Spleen (tissue), 13 donors: ENCODE measurements around the gene CSNK1A1. TPM values are rescaled to one million over a fixed set of nuclear protein-coding genes. Genes with fewer than 3 reads are reported as not detected.
"Not testable (repeated sequence)": the region's sequence is repeated elsewhere in the genome, so short reads cannot be mapped to it uniquely, and the experiment has no call there.

Source experiments
- DNase-seq: peaks from one replicate; pipeline ENCODE4 v3.0.0-alpha.2; 2020
- H3K27ac ChIP-seq, 8 donors: fragments of 200-600 bp; sonication (generic) in 7 of 8; 1 replicate in 4 of 8; 2 replicates in 4 of 8; pipeline versions ENCODE4 v1.5.0 to v1.8.0; 2016 to 2021; ENCODE audit warnings: inconsistent platforms in 4 of 8, mild to moderate bottlenecking in 4 of 8, moderate library complexity in 1 of 8
- H3K27me3 ChIP-seq, 7 donors: fragments of 200-600 bp; sonication (generic) in 6 of 7; replicated peaks in 1 of 7; 1 replicate in 4 of 7; 2 replicates in 3 of 7; pipeline versions ENCODE4 v1.5.0 to v1.8.0; 2016 to 2021; ENCODE audit warnings: inconsistent platforms in 3 of 7, mild to moderate bottlenecking in 1 of 7
- H3K36me3 ChIP-seq, 6 donors: fragments of 200-600 bp; sonication (generic) in 5 of 6; 1 replicate in 4 of 6; 2 replicates in 2 of 6; pipeline versions ENCODE4 v1.5.0 to v1.8.0; 2016 to 2021; ENCODE audit warnings: inconsistent platforms in 2 of 6
- H3K4me1 ChIP-seq, 6 donors: fragments of 200-600 bp; sonication (generic) in 5 of 6; 1 replicate in 3 of 6; 2 replicates in 3 of 6; pipeline versions ENCODE4 v1.5.0 to v1.8.0; 2016 to 2021; ENCODE audit warnings: inconsistent platforms in 3 of 6
- H3K4me3 ChIP-seq, 8 donors: fragments of 200-600 bp; sonication (generic) in 7 of 8; 1 replicate in 4 of 8; 2 replicates in 4 of 8; pipeline versions ENCODE4 v1.5.0 to v1.8.0; 2016 to 2021; ENCODE audit warnings: inconsistent platforms in 4 of 8, mild to moderate bottlenecking in 4 of 8, moderate library complexity in 2 of 8
- H3K9me3 ChIP-seq, 8 donors: fragments of 200-600 bp; sonication (generic) in 7 of 8; 1 replicate in 4 of 8; 2 replicates in 4 of 8; pipeline versions ENCODE4 v1.5.0 to v1.8.0; 2016 to 2021; ENCODE audit warnings: inconsistent platforms in 4 of 8
- POLR2A ChIP-seq, 3 donors: fragments of 450-650 bp; IDR thresholded peaks; one replicate each; pipeline ENCODE4 v1.5.1; 2017; ENCODE audit warnings: antibody characterized with exemption in 3 of 3, mild to moderate bottlenecking in 1 of 3
- POLR2AphosphoS5 ChIP-seq, 3 donors: sonication (generic); formaldehyde crosslinking; IDR thresholded peaks; one replicate each; pipeline ENCODE4 v1.5.1; 2017; ENCODE audit warnings: antibody characterized with exemption in 3 of 3
- WGBS, 5 donors: extraction: QIAGEN DNeasy Blood & Tissue Kit in 3 of 5; methylation state at CpG; one replicate each; pipeline versions ENCODE4 v1.1.5 to v1.1.7; 2013 to 2018; 5-methylcytosine and 5-hydroxymethylcytosine counted together
- intact Hi-C: fragments of 100-400 bp; cut with DNase I; formaldehyde crosslinking; loops from one replicate; pipeline ENCODE4 v1.15.0; 2023; ENCODE audit warnings: low total_unique reads
- long read RNA-seq, 2 donors: transcript quantifications; one replicate each; lab custom pipeline, GENCODE V29; 2026
- polyA plus RNA-seq, 3 donors: library from polyadenylated mRNA; stranded (reverse); fragments of 200-250 nt; gene quantifications; one replicate each; pipeline ENCODE4 v1.2.1, GENCODE V29; 2013
- total RNA-seq, 7 donors: library from RNA; depleted of rRNA in 3 of 7; stranded (reverse); fragments of >200 nt in 3 of 7; fragmentation: NEBNext Ultra II Directional in 4 of 7; extraction: Animal tissue kit (Norgen Biotek cat#: 25700) in 4 of 7; gene quantifications; one replicate each; pipeline versions ENCODE4 v1.1.0 to v1.2.1, GENCODE V29; 2016 to 2021
- TF ChIP-seq, protein P1 (sequence below), 11 experiments: fragments of 200-600 bp in 7 of 11; fragments of 450-650 bp in 4 of 11; sonication (generic) in 4 of 11; IDR thresholded peaks in 8 of 11; conservative IDR thresholded peaks in 3 of 11; 1 replicate in 7 of 11; 2 replicates in 4 of 11; pipeline versions ENCODE4 v1.4.0 to v1.8.0; 2016 to 2021; ENCODE audit warnings: antibody characterized with exemption in 11 of 11, inconsistent platforms in 4 of 11, mild to moderate bottlenecking in 1 of 11
- donor health status: healthy with polysubstance abuse.
- donor health status: DM: no; HTN: no; CAD: no; lungs with moderate emphysema.
- donor health status: DM: no; HTN: no; CAD: no.
- donor health status: Bipolar disorder and iron deficiency.
- donor health status: healthy.
- donor health status: DM: no; HTN: no; CAD: no.
- donor health status: DM: yes; HTN: yes; CAD: no.

Gene CSNK1A1
- total RNA-seq: 100 to 1,000 TPM; 165 to 223 (median 196) TPM
- polyA plus RNA-seq: 10 to 100 TPM; 31.9 to 64.7 (median 43.4) TPM
- long read RNA-seq, donor 1, full-length matches to known transcripts: 32 of 62 reads
- long read RNA-seq, donor 1, partial matches to known transcripts: 30 of 62 reads
- long read RNA-seq, donor 1, other reads (novel, unspliced or antisense): 0 of 62 reads
- long read RNA-seq, donor 2, full-length matches to known transcripts: 21 of 30 reads
- long read RNA-seq, donor 2, partial matches to known transcripts: 9 of 30 reads
- long read RNA-seq, donor 2, other reads (novel, unspliced or antisense): 0 of 30 reads

DNA sequence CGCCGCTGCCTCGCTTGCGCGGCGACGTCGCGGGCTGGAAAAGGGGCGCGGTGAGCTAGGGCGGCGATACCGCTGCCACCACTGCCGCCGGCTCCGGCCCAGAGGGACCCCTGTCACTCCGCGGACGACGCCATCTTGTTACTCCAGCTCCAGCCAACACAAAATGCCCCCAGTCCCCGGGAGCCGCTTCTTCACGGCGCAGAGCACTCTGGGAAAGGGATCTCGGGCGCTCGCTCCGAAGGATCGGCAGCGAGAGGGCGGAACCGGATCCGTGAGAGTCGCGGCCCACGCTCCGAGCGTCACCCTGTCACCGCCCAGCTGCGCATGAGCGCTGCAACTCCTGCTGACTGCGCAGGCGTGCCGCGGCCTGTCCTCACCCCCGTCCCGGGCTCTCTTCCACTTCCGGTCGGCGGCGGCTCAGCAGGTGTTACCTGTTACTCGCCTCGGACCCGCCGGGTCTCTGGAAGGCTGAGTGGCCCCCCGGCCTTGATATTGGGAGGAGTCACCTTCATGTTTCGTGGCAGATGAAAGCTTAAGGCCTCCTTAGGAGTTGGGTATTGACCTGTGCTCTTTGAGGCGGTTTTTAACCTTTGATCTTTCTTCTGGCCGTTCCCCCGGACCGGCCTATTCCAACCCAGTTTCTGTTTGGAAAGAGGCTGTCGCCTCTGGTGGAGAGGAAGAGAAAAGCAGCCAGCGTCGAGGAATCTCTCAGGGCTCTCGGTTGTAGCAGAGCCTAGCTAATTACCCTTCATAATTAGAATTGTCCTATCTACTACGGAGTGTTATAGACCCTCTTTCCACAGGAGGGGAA is at the start of gene CSNK1A1:
CSNK1A1 (minus strand) TSS at position 213 of the 811 bp plus-strand sequence. CDS start 475 bp downstream, outside the sequence.
- TF ChIP-seq POLR2AphosphoS5 (IDR thresholded peaks at IDR 0.05): peak; percentile 97 to 99 (median 98)
- TF ChIP-seq POLR2A (IDR thresholded peaks at IDR 0.05): peak; percentile 60 to 75 (median 63)
- TF ChIP-seq, protein P1, sequence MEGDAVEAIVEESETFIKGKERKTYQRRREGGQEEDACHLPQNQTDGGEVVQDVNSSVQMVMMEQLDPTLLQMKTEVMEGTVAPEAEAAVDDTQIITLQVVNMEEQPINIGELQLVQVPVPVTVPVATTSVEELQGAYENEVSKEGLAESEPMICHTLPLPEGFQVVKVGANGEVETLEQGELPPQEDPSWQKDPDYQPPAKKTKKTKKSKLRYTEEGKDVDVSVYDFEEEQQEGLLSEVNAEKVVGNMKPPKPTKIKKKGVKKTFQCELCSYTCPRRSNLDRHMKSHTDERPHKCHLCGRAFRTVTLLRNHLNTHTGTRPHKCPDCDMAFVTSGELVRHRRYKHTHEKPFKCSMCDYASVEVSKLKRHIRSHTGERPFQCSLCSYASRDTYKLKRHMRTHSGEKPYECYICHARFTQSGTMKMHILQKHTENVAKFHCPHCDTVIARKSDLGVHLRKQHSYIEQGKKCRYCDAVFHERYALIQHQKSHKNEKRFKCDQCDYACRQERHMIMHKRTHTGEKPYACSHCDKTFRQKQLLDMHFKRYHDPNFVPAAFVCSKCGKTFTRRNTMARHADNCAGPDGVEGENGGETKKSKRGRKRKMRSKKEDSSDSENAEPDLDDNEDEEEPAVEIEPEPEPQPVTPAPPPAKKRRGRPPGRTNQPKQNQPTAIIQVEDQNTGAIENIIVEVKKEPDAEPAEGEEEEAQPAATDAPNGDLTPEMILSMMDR (IDR thresholded peaks at IDR 0.05 in 8 of 11, conservative IDR thresholded peaks at IDR 0.05 in 3 of 11): peak; percentile 52 to 90 (median 80)
- H3K36me3 ChIP-seq: peaks cover 0 to 34% (median 8%) of the 10 kb centered on the region in 6 donors
- peak within 1 kb of the TSS; percentile 96 to 100 (median 98) for H3K27ac ChIP-seq
- intact Hi-C loops: no loop called here
- no peaks in the 10 kb centered on the region for H3K27me3 ChIP-seq
- H3K9me3 ChIP-seq: no peaks in the 10 kb centered on the region
- peaks cover 32 to 58% (median 42%) of the 10 kb centered on the region in 6 donors for H3K4me1 ChIP-seq
- WGBS, 5 donors: 0 to 2% (median 0%) methylated on average over 32 to 67 of the region's 67 CpGs
- DNase-seq: peak; percentile 100
- H3K4me3 ChIP-seq: peak within 1 kb of the TSS; percentile 53 to 92 (median 83)

DNA sequence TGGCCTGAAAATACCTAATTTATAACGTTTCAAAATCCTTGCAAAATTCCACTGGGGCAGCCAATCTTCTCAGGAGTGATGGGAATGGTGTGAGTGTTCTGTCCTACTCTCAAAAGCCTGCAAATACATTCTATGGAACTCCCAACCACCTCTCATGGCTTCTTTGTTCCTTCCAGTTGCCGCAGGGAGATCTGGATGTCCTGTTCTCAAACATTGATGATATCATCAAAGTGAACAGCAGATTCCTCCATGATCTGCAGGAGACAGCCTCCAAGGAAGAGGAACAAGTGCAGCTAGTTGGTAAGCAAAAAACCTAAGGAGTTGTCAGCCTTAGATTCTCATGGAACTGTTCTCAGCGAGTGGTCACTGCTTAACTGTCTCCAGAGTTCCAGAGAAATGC is 49.7 kb upstream of the CSNK1A1 start:
- H3K4me3 ChIP-seq: no peak overlapping the region
- WGBS, 5 donors: 84 to 96% (median 93%) methylated on average over 3 of the region's 3 CpGs
- H3K27me3 ChIP-seq: no peaks in the 10 kb centered on the region
- peaks cover 0 to 23% (median 12%) of the 10 kb centered on the region in 6 donors for H3K4me1 ChIP-seq
- intact Hi-C loops: no loop called here
- TF ChIP-seq, protein P1 (IDR thresholded peaks at IDR 0.05 in 8 of 11, conservative IDR thresholded peaks at IDR 0.05 in 3 of 11): no peak
- TF ChIP-seq POLR2AphosphoS5 (IDR thresholded peaks at IDR 0.05): no peak
- no peak for TF ChIP-seq POLR2A (IDR thresholded peaks at IDR 0.05)
- no peaks in the 10 kb centered on the region for H3K36me3 ChIP-seq
- no peak overlapping the region for H3K27ac ChIP-seq
- DNase-seq: no peak
- no peaks in the 10 kb centered on the region for H3K9me3 ChIP-seq

DNA sequence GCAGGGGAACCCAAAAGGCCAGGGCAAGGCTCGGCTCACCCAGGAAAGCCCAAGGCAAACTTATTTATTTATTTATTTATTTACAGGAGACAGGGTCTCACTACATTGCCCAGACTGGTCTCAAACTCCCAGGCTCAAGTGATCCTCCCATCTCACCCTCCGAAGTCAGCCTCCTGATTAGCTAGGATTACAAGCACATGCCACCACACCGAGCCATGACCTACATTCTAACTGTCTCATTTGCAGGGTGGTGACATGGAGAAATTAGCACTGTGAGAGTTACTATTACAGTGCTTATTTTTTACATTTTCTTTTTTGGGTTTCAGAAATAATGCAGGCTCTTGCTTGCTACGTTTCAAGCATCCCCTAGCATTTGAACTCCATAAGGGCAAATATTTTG is 48.1 kb upstream of the CSNK1A1 start:
- no peak overlapping the region for H3K27ac ChIP-seq
- TF ChIP-seq, protein P1 (IDR thresholded peaks at IDR 0.05 in 8 of 11, conservative IDR thresholded peaks at IDR 0.05 in 3 of 11): no peak
- TF ChIP-seq POLR2AphosphoS5 (IDR thresholded peaks at IDR 0.05) (no peak), POLR2A (IDR thresholded peaks at IDR 0.05) (no peak)
- H3K9me3 ChIP-seq: no peaks in the 10 kb centered on the region
- H3K36me3 ChIP-seq: no peaks in the 10 kb centered on the region
- no peak for DNase-seq
- peaks cover 0 to 19% (median 8%) of the 10 kb centered on the region in 6 donors for H3K4me1 ChIP-seq
- H3K27me3 ChIP-seq: no peaks in the 10 kb centered on the region
- 94 to 97% (median 95%) methylated on average over 4 of the region's 4 CpGs for WGBS, 5 donors
- no peak overlapping the region for H3K4me3 ChIP-seq
- intact Hi-C loops: no loop called here

DNA sequence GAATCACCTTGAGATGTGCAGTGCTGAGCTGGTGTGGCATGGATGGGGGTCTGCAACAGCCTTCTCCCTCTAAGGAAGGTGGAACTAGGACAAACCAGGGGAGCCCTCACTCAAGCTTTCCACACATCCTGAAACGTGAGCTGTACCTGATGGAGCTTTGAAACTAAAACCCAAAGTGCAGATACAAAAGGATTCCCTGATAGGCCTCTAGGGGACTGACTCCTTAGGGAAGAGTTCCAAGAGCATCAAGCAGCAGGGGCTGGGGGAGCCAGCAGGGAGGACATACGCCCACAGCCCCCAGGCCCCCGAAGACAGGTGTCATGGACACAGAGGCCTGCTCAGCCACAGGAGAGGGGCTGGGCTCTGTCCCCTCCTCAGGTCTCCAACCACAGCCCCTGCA is 47.7 kb upstream of the CSNK1A1 start:
- no peaks in the 10 kb centered on the region for H3K9me3 ChIP-seq
- H3K4me1 ChIP-seq: peaks cover 0 to 19% (median 8%) of the 10 kb centered on the region in 6 donors
- no peak overlapping the region for H3K27ac ChIP-seq
- no peak overlapping the region for H3K4me3 ChIP-seq
- 78 to 95% (median 90%) methylated on average over 3 of the region's 3 CpGs for WGBS, 5 donors
- H3K36me3 ChIP-seq: no peaks in the 10 kb centered on the region
- TF ChIP-seq, protein P1 (IDR thresholded peaks at IDR 0.05 in 8 of 11, conservative IDR thresholded peaks at IDR 0.05 in 3 of 11): no peak
- TF ChIP-seq POLR2AphosphoS5 (IDR thresholded peaks at IDR 0.05) (no peak), POLR2A (IDR thresholded peaks at IDR 0.05) (no peak)
- intact Hi-C loops: no loop called here
- no peaks in the 10 kb centered on the region for H3K27me3 ChIP-seq
- DNase-seq: no peak

DNA sequence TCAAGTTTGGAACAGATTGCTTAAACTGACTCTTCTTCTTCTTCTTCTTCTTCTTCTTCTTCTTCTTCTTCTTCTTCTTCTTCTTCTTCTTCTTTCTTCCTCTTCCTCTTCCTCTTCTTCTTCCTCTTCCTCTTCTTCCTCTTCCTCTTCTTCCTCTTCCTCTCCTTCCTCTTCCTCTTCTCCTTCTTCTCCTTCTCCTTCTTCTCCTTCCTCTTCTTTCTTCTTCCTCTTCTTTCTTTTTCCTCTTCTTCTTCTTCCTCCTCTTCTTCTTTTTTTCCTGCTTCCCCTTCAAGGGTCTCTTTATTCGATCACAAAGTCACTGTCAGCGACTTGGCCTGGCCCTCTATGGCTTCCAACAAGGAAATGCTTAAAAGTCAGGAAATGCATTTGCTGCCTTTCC is 47.0 kb upstream of the CSNK1A1 start:
- H3K36me3 ChIP-seq, H3K27ac ChIP-seq, H3K4me3 ChIP-seq, H3K9me3 ChIP-seq, DNase-seq, H3K27me3 ChIP-seq, intact Hi-C loops: not testable (repeated sequence)
- 83 to 93% (median 89%) methylated on average over 2 of the region's 2 CpGs for WGBS, 5 donors
- peaks cover 0 to 19% (median 8%) of the 10 kb centered on the region in 6 donors for H3K4me1 ChIP-seq
